Stimulated activated CD8-positive, alpha-beta memory T cell treated with anti-CD3 and anti-CD28 coated beads, Interleukin-15, amount 100 ng/mL, for 48 hours (primary cell): ENCODE measurements around the gene NDUFB4.
"Not testable (repeated sequence)": the region's sequence is repeated elsewhere in the genome, so short reads cannot be mapped to it uniquely, and the experiment has no call there.

Source experiments
- DNase-seq, 2 donors: peaks; one replicate each; pipeline ENCODE4 v3.0.0-alpha.2; 2020; ENCODE audit warnings: low read depth in 2 of 2

NDUFB4 gene

DNA sequence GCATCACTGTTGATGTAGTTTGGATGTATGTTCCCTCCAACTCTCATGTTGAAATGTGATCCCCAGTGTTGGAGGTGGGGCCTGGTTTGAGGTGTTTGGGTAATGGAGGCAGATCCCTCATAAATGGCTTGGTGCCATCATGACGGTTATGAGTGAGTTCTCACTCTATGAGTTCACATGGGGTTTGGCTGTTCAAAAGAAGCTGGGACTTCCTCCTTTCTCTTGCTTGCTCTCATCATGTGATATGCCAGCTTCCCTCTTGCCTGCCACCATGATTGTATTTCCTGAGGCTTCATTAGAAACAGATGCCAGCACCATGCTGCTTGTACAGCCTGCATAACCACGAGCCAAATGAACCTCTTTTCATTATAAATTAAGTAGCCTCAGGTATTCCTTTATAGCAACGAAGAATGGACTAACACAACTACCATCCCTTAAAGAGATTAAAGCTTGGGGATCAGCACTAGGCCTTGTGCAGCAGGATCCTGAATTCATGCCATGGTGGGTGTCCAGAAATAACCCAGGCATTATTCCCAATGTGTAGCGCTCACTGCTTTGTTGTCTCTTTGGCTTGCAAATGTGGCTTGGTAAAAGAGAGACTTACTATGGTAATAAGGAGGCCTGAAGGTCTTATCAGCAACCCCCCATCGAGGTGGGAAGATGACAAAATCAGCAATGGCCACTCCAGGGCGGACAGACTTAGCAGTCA lies 41.9 kb downstream of the NDUFB4 start:
- DNase-seq, result no peak

DNA sequence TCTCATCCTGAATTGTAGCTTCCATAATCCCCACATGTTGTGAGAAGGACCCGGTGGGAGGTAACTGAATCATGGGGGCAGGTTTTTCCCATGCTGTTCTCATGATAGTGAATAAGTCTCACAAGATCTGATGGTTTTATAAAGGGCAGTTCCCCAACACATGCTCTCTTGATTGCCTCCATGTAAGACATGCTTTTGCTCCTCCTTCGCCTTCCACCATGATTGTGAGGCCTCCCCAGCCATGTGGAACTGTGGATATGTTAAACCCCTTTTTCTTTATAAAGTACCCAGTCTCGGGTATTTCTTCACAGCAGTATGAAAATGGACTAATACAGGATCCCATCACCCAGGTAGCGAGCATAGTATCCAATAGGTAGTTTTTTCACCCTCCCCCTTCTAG lies 42.7 kb downstream of the NDUFB4 start:
- not testable (repeated sequence) for DNase-seq

DNA sequence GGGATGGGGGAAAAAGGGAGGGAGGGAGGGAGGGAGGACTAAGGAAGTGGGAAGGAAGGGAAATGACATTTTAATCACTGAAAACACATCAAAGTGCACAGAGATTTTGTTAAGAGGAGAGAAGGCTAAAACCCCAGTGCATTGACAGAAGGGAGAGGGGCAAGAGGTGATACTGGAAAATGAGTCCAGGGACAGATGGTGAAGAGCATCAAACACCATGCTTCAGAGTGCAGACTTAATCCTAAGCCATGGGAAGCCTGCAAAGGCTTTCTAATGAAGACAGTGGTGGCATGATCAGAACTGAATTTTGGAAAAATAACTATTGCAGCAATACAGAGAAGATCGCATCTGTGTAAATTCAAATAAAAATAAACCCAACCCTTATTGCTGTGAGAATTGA lies 44.1 kb downstream of the NDUFB4 start:
- no peak for DNase-seq

DNA sequence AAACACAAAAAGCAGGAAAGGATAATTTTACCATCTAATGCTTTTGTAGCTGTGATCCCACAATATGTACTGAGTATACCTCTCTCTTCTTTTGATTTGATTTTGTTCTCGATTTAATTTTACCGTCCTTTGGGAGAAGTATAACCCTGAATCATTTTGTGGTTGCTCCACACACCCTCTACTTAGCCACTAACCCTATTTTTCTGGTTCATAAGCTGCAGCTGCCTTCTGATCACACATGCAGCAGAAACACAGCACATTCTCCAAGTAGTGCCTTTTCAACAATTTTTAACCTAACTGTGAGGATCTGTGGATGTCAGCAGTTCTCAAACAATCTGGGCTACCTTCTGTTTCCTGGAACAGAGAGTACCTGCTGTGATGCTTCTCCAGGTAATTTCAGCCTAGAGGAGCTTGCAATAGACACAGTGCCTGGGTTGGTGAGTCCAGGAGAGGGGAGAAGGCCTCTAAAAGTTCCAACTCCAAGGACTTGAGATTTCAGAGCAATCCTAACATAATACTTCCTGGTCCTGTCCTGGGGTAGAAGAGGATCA lies 45.6 kb downstream of the NDUFB4 start:
- DNase-seq, result no peak

DNA sequence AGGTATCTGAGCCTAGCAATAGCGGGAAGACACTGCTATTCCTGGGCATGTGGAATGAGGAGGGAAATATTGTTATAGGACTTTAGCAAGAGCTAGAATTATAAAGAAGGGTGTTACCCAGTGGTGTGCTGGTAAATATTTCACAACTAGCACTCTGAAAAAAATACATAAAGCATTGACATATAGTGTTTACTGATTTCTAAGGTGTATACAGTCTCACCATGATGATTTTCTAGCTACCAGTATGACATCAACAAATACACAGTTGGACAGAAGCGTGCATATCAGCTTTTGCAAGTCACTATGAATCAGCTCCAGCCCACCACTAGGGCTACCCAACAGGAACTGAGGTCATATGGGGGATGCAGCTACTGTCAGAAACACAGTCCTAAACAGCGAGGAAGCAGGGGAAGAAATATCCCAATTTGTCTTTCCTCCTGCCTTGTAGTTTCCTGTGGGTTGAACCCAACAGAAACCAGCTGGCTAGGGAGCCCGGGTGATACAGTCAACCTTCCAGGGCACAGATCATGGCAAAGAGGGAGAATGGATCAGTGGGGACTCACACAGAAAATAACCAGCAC lies 46.3 kb downstream of the NDUFB4 start:
- DNase-seq, result no peak

DNA sequence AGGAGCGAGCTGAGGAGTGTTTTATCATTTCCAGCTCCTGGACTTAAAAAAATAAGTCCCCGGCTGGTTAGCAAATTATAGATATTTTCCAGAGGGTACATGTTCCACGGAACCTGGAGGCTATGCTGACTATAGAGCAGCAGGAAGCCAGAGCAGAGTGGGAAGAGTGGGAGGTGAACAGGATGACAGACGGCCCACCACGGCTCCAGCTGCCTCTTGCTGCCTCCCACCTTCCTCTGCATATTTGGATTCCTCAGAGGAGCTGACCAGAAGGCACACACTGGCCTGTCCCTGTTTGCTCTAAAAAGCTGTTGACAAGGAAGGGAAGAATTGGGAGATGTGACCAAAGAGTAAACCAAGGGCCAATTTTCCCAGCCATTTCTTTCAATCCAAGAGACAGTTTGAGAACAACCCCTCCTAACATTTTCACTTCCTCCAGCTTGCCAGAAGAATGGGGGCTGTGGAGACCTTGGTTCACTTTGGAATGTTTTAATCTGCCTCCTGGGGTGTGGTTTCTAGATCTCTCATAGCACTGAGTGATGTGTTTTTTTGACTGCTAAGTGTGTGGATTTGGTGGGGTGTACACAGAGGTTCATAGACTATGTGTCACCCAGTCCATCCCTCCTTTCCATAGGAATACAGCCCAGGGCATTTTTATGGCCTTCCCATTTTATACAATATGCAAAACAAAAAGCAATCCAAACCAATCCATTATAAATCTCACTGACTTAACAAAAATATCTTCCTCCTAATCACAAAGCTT lies 49.1 kb downstream of the NDUFB4 start:
- DNase-seq, result no peak

DNA sequence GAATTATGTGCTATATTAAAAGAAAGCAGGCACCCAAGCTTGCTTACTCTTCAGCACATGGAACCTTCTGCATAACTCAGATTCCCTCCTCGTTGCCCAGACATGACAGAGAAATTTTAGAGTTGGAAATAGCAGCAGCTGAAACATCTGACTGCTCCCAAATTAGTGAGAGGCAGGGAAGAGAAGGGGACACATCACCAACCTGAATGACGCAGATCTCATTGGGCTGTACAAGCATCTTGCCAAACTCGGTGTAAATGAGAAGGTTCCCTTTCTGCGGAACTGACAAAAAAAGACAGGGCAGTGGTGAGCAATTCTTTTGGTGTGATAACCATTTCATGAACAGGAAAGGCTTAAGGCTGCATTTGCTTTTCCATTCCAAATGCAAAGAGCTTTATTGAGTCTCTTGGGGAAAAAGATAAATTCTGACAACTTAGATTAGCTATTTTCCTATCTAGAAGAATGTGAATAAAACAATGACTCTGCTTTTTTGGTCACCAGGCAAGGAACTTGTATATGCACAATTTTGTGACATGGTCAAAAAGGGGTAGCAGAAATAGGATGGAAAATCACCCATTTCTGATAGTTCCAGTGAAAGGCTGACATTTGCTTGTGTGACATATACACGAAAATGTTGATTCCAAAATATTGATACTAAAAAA lies 50.8 kb downstream of the NDUFB4 start:
- no peak for DNase-seq

DNA sequence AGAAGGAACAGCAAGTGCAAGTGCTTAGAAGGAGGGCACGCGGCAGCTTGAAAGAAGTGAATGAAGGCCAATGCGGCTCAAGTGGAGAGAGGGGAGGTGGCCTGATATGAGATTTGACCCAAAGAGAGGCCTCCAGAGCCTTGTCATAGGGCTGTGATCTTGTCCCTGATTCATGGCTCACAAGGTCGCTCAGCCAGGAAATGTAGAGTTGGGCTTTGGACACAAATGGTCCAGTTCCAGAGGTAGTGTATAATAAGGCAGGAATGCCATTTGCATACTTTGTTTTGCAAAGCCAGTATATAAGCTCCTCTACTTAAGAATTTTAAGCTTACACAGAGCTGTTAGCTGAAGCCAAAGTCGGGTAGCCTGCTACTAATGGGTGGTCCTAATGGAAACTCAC lies 52.2 kb downstream of the NDUFB4 start:
- DNase-seq, result no peak

DNA sequence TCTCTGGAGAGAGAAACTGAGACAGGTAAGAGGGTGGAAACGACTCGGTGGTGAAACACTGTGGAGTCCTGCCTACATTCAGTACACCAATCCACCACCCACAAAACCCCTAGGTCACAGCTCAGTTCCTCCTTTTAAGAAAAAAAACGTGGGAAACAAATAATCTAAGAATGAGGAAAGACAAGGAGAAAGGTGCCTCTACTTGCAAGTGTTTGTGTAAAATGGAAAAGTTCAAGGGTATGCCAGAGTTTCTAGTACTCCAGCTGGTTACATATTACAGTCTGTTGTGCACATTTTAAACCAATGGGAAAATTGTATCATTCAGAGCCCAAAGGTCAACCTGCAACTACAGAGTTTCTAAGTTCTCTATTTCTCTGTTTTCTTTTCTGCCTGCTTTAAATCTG lies 53.7 kb downstream of the NDUFB4 start:
- DNase-seq, result no peak

DNA sequence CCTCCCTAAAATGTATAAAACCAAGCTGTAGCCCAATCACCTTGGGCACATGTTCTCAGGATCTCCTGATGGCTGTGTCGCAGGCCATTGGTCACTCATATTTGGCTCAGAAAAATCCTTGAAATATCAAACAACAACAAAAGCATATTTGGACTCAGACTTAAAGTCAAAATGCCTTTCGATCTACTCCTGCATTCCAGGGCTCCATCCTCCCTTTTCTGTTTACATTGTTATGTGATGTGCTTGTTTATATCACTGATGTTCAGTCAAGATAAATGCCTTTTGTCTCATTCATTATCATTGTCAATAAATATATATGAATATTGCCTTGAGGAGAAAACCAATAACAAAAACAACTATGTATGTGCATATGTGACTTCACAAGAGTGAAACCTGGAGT lies 54.2 kb downstream of the NDUFB4 start:
- no peak for DNase-seq
